Stimulated activated CD4-positive, alpha-beta T cell treated with anti-CD3 and anti-CD28 coated beads, TNF-alpha, amount 100 ng/mL, for 48 hours (primary cell): ENCODE results near the gene METTL5.
"Not testable (repeated sequence)": the region's sequence is repeated elsewhere in the genome, so short reads cannot be mapped to it uniquely, and the experiment has no call there.

Experiments used
- DNase-seq, 3 donors: peaks; one replicate each; pipeline ENCODE4 v3.0.0-alpha.2; 2020; ENCODE audit warnings: low read depth in 3 of 3

Gene METTL5

DNA sequence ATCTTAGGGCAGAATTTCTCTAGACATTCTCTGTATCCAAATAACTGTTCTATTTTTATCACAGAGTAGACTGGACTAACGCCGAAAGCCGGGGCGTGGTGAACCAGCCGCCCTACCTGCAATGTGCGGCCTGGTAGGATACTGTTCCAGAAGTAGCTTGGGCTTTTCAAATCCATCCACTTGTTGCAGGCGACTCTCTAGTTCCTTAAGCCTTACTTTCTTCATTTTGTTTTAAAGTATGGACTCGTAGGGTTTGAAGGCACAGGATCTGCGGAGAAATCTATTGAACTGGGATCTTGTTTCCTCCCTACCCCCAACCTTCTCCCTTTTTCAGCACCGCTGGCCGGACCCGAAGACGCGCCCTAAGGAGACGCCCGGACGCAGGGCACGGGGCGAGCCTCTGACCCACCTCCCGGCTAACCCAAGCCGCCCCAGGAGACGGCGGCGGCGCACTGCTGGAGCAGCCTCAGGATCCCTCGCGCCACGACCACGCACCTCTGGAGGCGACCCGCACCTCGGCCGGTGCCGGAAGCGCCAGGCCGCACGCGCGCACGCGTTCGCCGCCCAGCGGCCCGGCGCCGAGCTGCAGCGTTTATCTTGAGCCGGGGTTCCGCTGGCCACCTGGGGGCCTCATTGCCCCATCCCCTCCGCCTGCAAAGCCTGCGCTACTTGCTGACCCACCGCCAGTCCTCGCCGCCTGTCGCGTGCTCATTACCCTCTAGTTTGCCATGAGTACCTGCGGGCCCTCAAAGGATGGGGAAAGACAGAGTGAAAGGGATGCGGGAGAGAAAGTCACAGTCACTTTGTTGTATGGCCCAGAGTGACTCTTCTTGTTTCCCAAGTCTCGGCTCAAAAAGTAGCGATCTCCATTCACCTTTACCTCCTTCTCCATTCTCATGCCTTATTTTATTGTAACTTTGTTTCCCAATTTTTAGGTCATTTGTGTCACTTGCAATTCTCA lies at the start of gene METTL5:
Gene METTL5, minus strand, starts transcription at position 533 of the 961 bp plus-strand sequence. Its CDS starts 308 bp downstream, at position 225.
- DNase-seq = peak; percentile 53 to 72 (median 65)

DNA sequence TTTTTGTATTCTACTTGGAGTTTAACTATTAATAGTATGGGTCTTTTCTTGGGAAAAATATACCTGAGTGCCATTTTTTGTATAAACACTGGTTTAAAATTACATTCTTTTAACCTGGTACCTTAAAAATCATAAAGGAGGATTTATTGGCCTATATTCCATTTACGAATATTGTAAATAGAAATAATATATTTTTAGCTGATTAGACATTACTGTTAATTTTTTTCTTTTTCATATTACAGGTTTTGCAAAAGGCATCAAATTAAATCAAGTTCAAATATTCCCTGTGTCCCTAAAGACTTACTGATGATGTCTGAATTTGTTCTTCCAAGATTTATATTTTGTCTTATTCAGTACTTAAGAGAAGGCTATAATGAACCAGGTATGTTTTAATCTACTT lies 47.3 kb upstream of the METTL5 start:
- DNase-seq = no peak

DNA sequence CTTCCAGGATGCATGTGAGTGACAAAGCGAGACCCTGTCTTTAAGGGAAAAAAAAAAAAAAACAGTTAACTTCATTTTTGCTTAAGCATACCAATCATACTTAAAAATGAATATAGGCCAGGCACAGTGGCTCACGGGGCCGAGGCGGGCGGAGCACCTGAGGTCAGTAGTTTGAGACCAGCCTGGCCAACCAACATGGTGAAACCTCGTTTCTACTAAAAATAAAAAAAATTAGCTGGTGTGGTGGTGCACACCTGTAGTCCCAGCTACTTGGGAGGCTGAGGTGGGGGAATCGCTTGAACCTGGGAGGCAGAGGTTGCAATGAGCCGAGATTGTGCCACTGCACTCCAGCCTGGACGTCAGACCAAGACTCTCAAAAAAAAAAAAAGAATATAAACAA lies 46.7 kb upstream of the METTL5 start:
- DNase-seq = not testable (repeated sequence)

DNA sequence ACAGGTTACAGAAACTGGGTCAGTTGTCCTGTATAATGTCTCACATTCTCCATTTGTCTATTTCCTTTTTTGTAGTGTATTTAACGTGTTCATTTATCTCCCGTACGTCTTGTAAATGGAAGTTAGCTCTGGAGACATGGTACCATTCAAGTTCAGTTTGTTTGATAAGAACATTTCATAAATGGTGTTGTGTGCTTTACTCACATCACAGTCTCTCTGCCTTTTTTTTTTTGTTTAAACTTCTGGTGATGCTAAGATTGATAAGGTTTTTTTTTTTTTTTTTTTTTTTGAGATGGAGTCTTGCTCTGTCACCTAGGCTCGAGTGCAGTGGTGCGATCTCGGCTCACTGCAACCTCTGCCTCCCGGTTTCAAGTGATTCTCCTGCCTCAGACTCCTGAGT lies 44.2 kb upstream of the METTL5 start:
- no peak for DNase-seq

DNA sequence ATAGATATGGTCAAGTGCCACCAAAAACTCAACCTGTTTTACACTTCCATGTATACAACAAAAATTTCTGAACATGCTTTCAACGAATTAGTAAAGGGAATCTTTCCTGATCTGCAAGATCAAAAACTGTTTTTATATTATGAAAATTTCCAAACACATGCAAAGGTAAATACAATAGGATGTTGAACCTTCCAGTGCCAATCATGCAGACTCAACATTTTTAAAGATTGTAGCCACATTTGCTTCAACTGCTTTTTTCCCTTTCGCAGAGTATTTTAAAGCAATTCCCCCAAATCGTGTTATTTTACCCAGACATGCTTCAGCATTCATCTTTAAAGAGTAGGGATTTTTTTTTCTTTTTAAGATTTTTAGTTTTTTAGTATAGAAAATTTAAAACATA lies 42.9 kb upstream of the METTL5 start:
- DNase-seq = no peak

DNA sequence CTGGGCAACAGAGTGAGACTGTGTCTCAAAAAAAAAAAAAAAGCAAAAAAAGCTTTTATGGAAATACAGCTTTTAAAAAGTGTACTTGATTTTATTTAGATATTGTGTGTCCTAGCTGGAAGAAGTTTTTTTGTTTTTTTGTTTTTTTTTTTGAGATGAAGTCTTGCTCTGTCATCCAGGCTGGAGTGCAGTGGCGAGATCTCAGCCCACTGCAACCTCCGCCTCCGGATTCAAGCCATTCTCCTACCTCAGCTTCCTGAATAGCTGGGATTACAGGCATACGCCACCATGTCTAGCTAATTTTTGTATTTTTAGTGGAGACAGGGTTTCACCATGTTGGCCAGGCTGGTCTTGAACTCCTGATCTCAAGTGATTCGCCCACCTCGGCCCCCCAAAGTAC lies 41.5 kb upstream of the METTL5 start:
- not testable (repeated sequence) for DNase-seq

DNA sequence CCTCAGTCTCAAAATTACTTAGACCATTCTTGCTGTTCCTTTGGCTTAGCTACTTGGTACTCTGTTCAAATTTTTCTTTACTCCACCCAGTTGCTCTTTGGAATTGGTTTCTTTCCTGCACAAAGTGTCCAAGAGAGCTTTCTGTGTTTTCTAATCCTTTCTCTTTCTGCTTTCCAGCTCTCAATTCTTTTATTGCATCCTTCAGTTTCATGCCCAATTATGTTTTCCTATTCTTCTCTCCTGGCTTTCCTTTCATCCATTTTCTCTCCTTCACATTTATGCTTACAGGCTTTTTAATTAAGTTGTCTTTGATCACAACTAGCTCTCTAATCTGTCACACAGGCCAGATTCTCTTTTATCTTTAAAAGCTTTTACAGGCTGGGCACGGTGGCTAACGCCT lies 40.8 kb upstream of the METTL5 start:
- DNase-seq = no peak

- DNase-seq = no peak
These were observed 38.1 kb upstream of the METTL5 start for GRCh38 chr2:169862816-169863215.

GRCh38 chr2:169860149-169860548 lies 35.4 kb upstream of the METTL5 start:
- DNase-seq = no peak

GRCh38 chr2:169859423-169859822 lies 34.7 kb upstream of the METTL5 start:
- DNase-seq = no peak

DNA sequence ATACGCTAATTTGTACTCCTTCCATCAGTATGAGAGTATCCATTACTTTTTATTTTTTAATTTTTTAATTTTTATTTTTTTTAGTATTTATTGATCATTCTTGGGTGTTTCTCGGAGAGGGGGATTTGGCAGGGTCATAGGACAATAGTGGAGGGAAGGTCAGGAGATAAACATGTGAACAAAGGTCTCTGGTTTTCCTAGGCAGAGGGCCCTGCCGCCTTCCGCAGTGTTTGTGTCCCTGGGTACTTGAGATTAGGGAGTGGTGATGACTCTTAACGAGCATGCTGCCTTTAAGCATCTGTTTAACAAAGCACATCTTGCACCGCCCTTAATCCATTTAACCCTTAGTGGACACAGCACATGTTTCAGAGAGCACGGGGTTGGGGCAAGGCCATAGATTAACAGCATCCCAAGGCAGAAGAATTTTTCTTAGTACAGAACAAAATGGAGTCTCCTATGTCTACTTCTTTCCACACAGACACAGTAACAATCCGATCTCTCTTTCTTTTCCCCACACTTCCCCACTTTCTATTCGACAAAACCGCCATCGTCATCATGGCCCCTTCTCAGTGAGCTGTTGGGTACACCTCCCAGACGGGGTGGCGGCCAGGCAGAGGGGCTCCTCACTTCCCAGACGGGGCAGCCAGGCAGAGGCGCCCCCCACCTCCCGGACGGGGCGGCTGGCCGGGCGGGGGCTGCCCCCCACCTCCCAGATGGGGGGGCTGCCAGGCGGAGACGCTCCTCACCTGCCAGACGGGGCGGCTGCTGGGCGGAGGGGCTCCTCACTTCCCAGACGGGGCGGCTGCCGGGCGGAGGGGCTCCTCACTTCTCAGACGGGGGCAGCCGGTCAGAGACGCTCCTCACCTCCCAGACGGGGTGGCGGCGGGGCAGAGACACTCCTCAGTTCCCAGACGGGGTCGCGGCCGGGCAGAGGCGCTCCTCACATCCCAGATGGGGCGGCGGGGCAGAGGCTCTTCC lies 30.9 kb upstream of the METTL5 start:
- DNase-seq = not testable (repeated sequence)

- DNase-seq = no peak
These were observed 28.4 kb upstream of the METTL5 start for GRCh38 chr2:169853041-169853668.

DNA sequence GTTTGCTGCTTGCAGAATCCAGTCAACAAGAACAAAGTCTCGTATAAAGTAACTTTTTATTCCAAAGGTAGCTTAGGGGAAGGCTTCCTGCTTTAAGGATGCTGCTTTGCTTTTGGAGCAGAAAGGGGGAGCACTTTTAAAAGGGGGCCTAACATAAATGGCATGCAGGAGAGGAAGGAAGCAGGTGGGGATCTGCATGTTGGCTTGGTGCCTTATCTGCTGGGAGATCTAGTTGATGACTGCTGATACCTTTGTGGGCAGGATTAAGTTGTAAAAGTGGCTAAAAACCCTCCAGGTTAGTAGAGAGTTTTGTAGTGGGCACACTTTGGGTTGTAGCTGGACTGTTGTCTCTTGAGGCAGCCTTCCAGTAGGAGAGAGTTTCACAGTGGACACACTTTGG lies 25.0 kb upstream of the METTL5 start:
- DNase-seq = no peak

DNA sequence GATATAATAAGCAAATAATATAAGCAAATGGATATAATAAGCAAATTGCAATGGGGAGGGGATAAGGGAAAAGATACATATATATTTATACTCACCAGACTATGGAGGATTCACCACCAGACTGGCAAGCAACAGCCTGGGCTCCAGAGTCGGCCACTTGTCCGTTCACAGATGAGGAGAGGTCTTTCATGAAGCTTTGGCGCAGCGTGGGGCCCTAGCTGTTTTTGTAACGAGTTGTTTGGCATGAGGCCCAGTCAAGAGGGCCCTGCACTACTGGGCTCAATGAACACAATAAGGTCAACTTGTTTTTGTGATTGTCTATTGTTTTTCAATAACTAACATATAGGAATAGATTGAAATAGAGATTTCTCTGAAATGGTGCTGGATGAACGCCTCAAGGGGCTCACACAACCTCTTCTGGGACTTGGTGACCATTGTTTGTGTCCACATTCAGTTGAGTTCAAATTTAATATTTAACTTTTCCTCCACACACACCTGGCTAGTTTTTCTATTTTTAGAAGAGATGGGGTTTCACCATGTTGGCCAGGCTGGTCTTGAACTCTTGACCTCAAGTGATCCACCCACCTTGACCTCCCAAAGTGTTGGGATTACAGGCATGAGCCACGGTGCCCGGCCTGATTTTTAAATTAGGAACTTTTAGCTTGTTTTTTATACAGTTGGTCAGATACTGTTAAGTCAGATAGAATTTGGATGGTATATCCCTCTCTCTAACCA lies 24.4 kb upstream of the METTL5 start:
- DNase-seq = not testable (repeated sequence)

DNA sequence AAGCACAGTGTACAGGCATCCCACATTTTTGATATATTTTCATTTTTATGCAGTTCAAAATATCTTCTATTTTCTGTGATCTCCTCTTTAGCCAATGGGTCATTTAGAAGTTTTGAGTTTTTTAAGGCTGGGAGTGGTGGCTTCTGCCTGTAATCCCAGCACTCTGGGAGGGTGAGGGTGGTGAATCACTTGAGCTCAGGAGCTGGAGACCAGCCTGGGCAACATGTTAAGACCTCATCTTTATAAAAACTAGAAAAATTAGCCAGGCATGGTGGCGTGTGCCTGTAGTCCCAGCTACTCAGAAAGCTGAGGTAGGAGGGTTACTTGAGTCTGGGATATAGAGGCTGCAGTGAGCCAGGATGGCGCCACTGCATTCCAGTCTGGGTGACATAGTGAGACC lies 20.3 kb upstream of the METTL5 start:
- no peak for DNase-seq

- not testable (repeated sequence) for DNase-seq
These were observed 16.9 kb upstream of the METTL5 start for GRCh38 chr2:169841625-169842024.

DNA sequence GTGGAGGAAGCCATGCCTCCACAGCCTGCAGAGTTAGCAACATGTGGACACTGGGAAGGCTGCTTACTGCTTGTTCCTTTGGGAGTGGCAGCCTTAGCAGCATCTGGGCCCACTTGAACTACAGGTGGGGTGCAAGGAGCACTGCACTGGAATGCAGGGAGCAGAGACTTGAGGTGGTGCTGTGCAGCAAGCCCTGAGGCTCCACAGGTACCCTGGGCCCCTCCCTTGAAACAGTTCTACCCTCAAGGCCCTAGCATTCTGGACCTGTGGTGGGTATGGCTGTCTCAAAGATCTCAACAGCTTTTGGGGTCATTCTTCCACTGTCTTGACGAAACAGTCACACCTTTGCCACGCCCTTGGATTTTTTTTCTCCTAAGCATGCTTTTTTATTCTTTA lies 16.0 kb upstream of the METTL5 start:
- no peak for DNase-seq

DNA sequence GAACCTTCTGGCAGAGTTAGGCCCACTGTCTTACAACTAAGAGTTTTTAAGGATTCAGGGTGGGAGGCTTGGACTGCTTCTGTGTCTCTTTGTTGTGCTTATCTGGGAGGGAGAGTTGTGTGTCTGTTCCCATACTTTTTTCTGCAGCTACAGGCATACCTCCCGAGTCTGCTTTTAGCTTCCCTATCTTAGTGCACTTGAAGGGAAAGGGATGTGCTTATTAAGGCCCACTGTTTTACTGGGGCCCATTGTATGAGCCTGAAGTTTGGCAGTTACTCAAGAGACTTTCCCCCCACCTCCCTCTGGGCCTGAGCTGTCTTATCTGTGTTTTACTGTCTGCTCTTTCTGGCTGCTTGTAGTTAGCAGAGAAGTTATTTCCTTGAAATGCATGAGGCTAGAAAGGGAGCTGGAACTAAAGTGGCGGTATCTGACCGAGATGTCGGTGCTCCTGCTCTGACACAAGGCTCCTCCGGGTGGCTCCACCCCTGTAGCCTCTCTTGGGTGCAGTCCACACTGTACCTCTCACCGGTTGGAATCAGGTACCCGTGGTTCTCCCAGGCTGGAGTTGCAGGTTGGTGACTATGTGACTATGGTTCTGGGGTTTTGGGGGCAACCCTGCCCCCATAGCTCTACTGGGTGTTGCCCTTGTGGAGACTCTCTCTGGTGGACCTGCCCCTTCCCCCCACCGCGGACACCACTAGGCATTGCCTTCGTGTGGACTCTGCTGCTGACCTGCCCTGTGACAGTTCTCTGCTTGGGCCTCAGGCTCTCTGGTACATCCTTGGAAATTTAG lies 15.4 kb upstream of the METTL5 start:
- DNase-seq = no peak

DNA sequence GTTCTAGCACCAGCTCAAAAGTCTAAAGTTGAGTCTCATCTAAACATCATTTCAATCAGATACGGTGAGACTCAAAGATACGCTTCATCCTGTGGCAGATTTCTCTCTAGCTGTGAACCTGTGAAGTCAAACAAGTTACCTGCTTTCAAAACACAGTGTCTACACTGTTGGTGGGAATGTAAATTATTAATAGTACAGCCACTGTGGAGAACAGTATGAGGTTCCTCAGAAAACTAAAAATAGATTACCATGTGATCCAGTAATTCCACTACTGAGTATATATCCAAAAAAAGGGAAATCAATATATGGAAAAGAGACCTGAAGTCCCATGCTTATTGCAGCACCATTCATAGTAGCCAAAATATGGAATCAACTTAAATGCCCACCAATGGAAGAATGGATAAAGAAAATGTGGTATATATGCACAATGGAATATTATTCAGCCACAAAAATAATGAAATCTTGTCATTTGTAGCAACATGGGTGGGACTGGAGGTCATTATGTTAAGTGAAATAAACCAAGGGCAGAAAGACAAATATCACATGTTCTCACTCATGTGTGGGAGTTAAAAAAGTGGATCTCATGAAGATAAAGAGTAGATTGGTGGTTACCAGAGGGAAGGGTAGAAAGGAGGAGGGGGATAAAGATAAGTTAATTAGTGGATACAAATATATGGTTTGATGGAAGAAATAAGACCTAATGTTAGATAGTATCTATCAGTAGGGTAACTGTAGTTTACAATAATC lies 14.2 kb upstream of the METTL5 start:
- no peak for DNase-seq

DNA sequence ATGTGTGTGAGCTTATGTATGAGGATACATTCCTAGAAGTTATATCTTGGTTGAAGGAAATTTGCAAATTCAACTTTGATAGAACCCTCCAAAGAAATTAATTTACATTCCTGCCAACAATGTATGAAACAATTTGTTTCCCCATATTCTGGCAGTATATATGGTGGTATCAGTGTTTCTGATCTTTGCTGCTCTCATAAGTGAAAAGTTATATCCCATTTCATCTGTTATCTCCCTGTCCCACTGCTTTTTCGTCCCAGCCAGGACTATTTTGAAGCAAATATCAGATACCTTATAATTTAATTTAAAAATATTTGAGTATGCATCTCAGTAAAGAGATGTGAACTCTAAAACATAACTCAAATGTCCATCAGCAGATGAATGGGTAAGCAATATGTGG lies 9.7 kb upstream of the METTL5 start:
- DNase-seq = no peak
